B cell (primary cell): ENCODE data around the gene IGFLR1. TPM values are rescaled to one million over a fixed set of nuclear protein-coding genes. Genes with fewer than 3 reads are reported as not detected.

ENCODE experiments used
- ATAC-seq: fragments of 200-7000 bp; cut with Tn5 transposase; one replicate; pipeline ENCODE4 v1.10.0; 2021; ENCODE audit warnings: low read depth, mild to moderate bottlenecking, moderate number of reproducible peaks, moderate library complexity
- CTCF ChIA-PET: fragments of 350-600 bp; sonication (Branson Sonifier 250); formaldehyde crosslinking; loops from one replicate; lab custom pipeline; 2021; ENCODE audit warnings: antibody characterized with exemption, inconsistent platforms; lab: Charles Lee
- POLR2A ChIA-PET: fragments of 350-600 bp; sonication (Branson Sonifier 250); formaldehyde crosslinking; loops from one replicate; lab custom pipeline; 2021; ENCODE audit warnings: antibody characterized with exemption; lab: Charles Lee
- DNase-seq: peaks from one replicate; pipeline ENCODE4 v3.0.0; 2013
- H2AFZ ChIP-seq: 2 replicates; pipeline ENCODE4 v1.6.1; 2012; ENCODE audit warnings: mild to moderate bottlenecking, low read depth, low read length; ENCODE audit not compliant: insufficient read depth, poor library complexity, severe bottlenecking
- H3K27ac ChIP-seq, 2 donors: 1 replicate in 1 of 2; 2 replicates in 1 of 2; pipeline ENCODE4 v1.5.1; 2012 to 2013; ENCODE audit warnings: low read length in 2 of 2, mild to moderate bottlenecking in 2 of 2, moderate library complexity in 1 of 2
- H3K27me3 ChIP-seq, 4 experiments: fragments of 200-600 bp in 1 of 4; sonication (generic) in 1 of 4; replicated peaks in 1 of 4; 1 replicate in 2 of 4; 2 replicates in 2 of 4; pipeline versions ENCODE4 v1.6.1 to v1.7.0; 2013 to 2016; ENCODE audit warnings: low read length in 3 of 4, mild to moderate bottlenecking in 2 of 4, mixed read lengths in 1 of 4, moderate library complexity in 1 of 4; ENCODE audit not compliant: insufficient read depth in 4 of 4, control insufficient read depth in 3 of 4; ENCODE audit errors: control extremely low read depth in 1 of 4
- H3K36me3 ChIP-seq, 2 experiments: replicated peaks in 1 of 2; 1 replicate in 1 of 2; 2 replicates in 1 of 2; pipeline versions ENCODE4 v1.6.1 to v1.7.1; 2013; ENCODE audit warnings: low read length in 1 of 2; ENCODE audit not compliant: insufficient read depth in 2 of 2, control insufficient read depth in 1 of 2; ENCODE audit errors: control extremely low read depth in 1 of 2, extremely low read depth in 1 of 2
- H3K4me1 ChIP-seq, 2 donors: fragments of 200-600 bp in 1 of 2; sonication (generic) in 1 of 2; 1 replicate in 1 of 2; 2 replicates in 1 of 2; pipeline versions ENCODE4 v1.5.1 to v1.6.1; 2013 to 2017; ENCODE audit warnings: low read length in 2 of 2; ENCODE audit not compliant: control insufficient read depth in 2 of 2, insufficient read depth in 2 of 2
- H3K4me2 ChIP-seq: replicated peaks from 2 replicates; pipeline ENCODE3; 2012; ENCODE audit warnings: mild to moderate bottlenecking, low read depth, low read length; ENCODE audit not compliant: poor library complexity, severe bottlenecking
- H3K4me3 ChIP-seq, 5 experiments: fragments of 200-600 bp in 1 of 5; sonication (generic) in 1 of 5; 1 replicate in 3 of 5; 2 replicates in 2 of 5; pipeline versions ENCODE4 v1.5.1 to v1.7.0; 2011 to 2016; ENCODE audit warnings: low read length in 4 of 5, mild to moderate bottlenecking in 4 of 5, low read depth in 2 of 5, control low read depth in 1 of 5, moderate library complexity in 1 of 5; ENCODE audit not compliant: insufficient read depth in 1 of 5; ENCODE audit errors: control extremely low read depth in 1 of 5, extremely low read depth in 1 of 5
- H3K79me2 ChIP-seq: fragments of 200-600 bp; sonication (generic); one replicate; pipeline ENCODE4 v1.6.0; 2016; ENCODE audit warnings: low read length; ENCODE audit not compliant: control insufficient read depth, insufficient read depth
- H3K9ac ChIP-seq: fragments of 200-600 bp; sonication (generic); 2 replicates; pipeline ENCODE4 v1.6.1; 2017; ENCODE audit warnings: mild to moderate bottlenecking, low read length, moderate library complexity
- H3K9me3 ChIP-seq, 3 donors: one replicate each; pipeline versions ENCODE4 v1.6.1 to v1.7.1; 2013; ENCODE audit warnings: low read length in 2 of 3; ENCODE audit not compliant: control insufficient read depth in 2 of 3, insufficient read depth in 1 of 3; ENCODE audit errors: control extremely low read depth in 1 of 3
- H4K20me1 ChIP-seq: 2 replicates; pipeline ENCODE4 v1.6.0; 2012; ENCODE audit warnings: mild to moderate bottlenecking, low read length; ENCODE audit not compliant: insufficient read depth, control insufficient read depth, poor library complexity, severe bottlenecking
- H3K27ac Mint-ChIP-seq: one replicate; pipeline ENCODE4 v1.8.0; 2021; ENCODE audit warnings: mixed read lengths
- H3K27me3 Mint-ChIP-seq: one replicate; pipeline ENCODE4 v1.8.0; 2021; ENCODE audit warnings: mixed read lengths
- H3K4me1 Mint-ChIP-seq: one replicate; pipeline ENCODE4 v1.8.0; 2021; ENCODE audit warnings: mixed read lengths
- H3K4me3 Mint-ChIP-seq: one replicate; pipeline ENCODE4 v1.8.0; 2021; ENCODE audit warnings: mixed read lengths
- H3K9me3 Mint-ChIP-seq: one replicate; pipeline ENCODE4 v1.8.0; 2022; ENCODE audit warnings: mixed read lengths; ENCODE audit not compliant: insufficient read depth
- CTCF ChIP-seq: fragments of 200-600 bp; IDR thresholded peaks from one replicate; pipeline ENCODE4 v1.8.0; 2022; ENCODE audit warnings: antibody characterized with exemption, mild to moderate bottlenecking
- EZH2 ChIP-seq: IDR thresholded peaks from 2 replicates; pipeline ENCODE4 v1.6.1; 2012; ENCODE audit warnings: borderline replicate concordance, low read depth, mild to moderate bottlenecking, moderate library complexity, low read length; ENCODE audit not compliant: insufficient read depth, poor library complexity, severe bottlenecking
- WGBS: methylation state at CpG from one replicate; pipeline ENCODE4 v1.1.5; 2013; ENCODE audit warnings: missing lambda C conversion rate; ENCODE audit not compliant: insufficient coverage; 5-methylcytosine and 5-hydroxymethylcytosine counted together
- intact Hi-C: fragments of 100-400 bp; cut with micrococcal nuclease; formaldehyde crosslinking; loops from one replicate; pipeline ENCODE4 v1.10.0; 2022
- polyA plus RNA-seq: library from polyadenylated mRNA; depleted of rRNA; stranded (reverse); fragments of >200 nt; gene quantifications from 2 replicates; pipeline ENCODE4 v1.2.3, GENCODE V29; 2012
- total RNA-seq, 2 donors: library from RNA; stranded (reverse); fragments of 120-200 nt in 1 of 2; gene quantifications; 1 replicate in 1 of 2; 2 replicates in 1 of 2; pipeline versions ENCODE4 v1.2.3 to v1.2.4, GENCODE V29; 2013 to 2022

Gene IGFLR1
- total and polyA plus RNA-seq, 2 donors (not counting 1 experiment from before 2014, with no cell fraction given) = 130 to 245 TPM

GRCh38 chr19:35715981-35716800 is 26.1 kb downstream of the IGFLR1 start:
- Histone ChIP-seq H3K79me2 (peaks cover 50% of the 10 kb centered on the region), H3K4me3 (peak overlapping the region; percentile 39 to 87 (median 76)), H3K9me3 (no peaks in the 10 kb centered on the region), H3K4me1 (peaks cover 34 to 74% of the 10 kb centered on the region in 2 donors), H3K27me3 (no peaks in the 10 kb centered on the region), H4K20me1 (peaks cover 28% of the 10 kb centered on the region), H3K36me3 (peaks cover 0 to 13% of the 10 kb centered on the region in 2 experiments), H2AFZ (peak overlapping the region; percentile 89), H3K9ac (peak overlapping the region; percentile 80), H3K27ac (peak overlapping the region; percentile 68 to 85), H3K4me2 (peak overlapping the region; percentile 94)
- intact Hi-C loops = loop anchor here (1.0 to 10.0 kb wide), 3 partner anchors 23 to 371 kb away; partner anchors contain the start of genes FFAR1, HCST, NFKBID and TYROBP
- POLR2A ChIA-PET = interaction anchor here (0.7 to 1.3 kb wide), 2 partner anchors 24 to 204 kb away, joined by 3 to 8 read pairs; no protein-coding TSS in a partner anchor
- no peaks in the 10 kb centered on the region for H3K27me3 Mint-ChIP-seq
- H3K4me3 Mint-ChIP-seq = peak overlapping the region; percentile 98
- TF ChIP-seq CTCF (no peak), EZH2 (no peak)
- H3K27ac Mint-ChIP-seq = peak overlapping the region; percentile 99
- peaks cover 67% of the 10 kb centered on the region for H3K4me1 Mint-ChIP-seq
- no peak for ATAC-seq
- DNase-seq = peak; percentile 61
- CTCF ChIA-PET = interaction anchor here (0.6 to 6.5 kb wide), 5 partner anchors 13 to 32 kb away, joined by 3 to 123 read pairs (median 4); partner anchors contain the start of gene LIN37
- H3K9me3 Mint-ChIP-seq = no peaks in the 10 kb centered on the region
- 1% methylated on average over 44 of the region's 52 CpGs for WGBS
